ENCODE measurements around the gene CTCF. TPM values are rescaled to one million over a fixed set of nuclear protein-coding genes. Genes with fewer than 3 reads are reported as not detected.

The CTCF gene
- total RNA-seq, 1 donor from 2014 or later, result 43.2 TPM

- H3K27ac ChIP-seq, result no peak overlapping the region
- H3K9me3 ChIP-seq, result no peaks in the 10 kb centered on the region
- H3K4me3 ChIP-seq, result no peak overlapping the region
- no peaks in the 10 kb centered on the region for H3K36me3 ChIP-seq
- TF ChIP-seq POLR2A (IDR thresholded peaks at IDR 0.05) (no peak), POLR2AphosphoS5 (IDR thresholded peaks at IDR 0.05; ENCODE audit: insufficient read depth in 1 of 2, low read depth in 1 of 2) (no peak)
- TF ChIP-seq, protein P1, sequence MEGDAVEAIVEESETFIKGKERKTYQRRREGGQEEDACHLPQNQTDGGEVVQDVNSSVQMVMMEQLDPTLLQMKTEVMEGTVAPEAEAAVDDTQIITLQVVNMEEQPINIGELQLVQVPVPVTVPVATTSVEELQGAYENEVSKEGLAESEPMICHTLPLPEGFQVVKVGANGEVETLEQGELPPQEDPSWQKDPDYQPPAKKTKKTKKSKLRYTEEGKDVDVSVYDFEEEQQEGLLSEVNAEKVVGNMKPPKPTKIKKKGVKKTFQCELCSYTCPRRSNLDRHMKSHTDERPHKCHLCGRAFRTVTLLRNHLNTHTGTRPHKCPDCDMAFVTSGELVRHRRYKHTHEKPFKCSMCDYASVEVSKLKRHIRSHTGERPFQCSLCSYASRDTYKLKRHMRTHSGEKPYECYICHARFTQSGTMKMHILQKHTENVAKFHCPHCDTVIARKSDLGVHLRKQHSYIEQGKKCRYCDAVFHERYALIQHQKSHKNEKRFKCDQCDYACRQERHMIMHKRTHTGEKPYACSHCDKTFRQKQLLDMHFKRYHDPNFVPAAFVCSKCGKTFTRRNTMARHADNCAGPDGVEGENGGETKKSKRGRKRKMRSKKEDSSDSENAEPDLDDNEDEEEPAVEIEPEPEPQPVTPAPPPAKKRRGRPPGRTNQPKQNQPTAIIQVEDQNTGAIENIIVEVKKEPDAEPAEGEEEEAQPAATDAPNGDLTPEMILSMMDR (IDR thresholded peaks at IDR 0.05), result no peak
- DNase-seq (ENCODE audit: extremely low spot score in 2 of 2), result no peak
- no peaks in the 10 kb centered on the region for H3K27me3 ChIP-seq
- intact Hi-C loops (cut with DNase I), result loop anchor here (2.0 kb wide), 1 partner anchor 148 kb away; no protein-coding TSS in a partner anchor
- H3K4me1 ChIP-seq, result peaks cover 47% of the 10 kb centered on the region
Measured at GRCh38 chr16:67668495-67669157, 106.3 kb downstream of the CTCF start.

DNA sequence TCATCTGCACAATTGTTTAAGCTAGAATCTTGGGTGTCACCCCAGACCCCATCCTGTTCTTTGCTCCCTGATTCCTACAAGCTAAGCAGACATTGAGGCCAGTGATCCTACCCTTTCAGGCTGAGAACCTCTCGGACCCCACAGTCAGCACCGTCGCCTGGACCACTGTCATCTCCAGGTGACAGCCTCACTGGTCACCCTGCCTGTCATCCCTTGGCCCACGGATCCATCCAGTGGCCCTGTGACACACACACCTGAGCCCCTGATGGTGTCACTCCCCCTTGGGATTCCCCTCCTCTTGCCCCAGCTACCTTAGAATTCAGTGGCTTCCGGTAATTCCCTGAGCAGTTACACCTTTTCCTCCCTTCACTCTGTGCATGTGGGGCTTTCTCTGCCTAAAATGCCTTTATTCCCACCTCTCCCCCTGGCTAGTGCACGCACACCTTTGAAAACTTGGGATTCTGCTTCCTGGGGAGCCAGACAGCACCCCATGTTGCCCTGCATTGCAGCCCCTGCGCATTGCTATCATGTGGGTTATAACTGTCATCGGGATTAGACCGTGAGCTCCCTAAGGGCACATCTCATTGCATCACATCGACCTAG is 107.3 kb downstream of the CTCF start:
- H3K27me3 ChIP-seq, result no peaks in the 10 kb centered on the region
- H3K4me3 ChIP-seq, result no peak overlapping the region
- no peak overlapping the region for H3K27ac ChIP-seq
- DNase-seq (ENCODE audit: extremely low spot score in 2 of 2), result no peak
- no peaks in the 10 kb centered on the region for H3K36me3 ChIP-seq
- H3K9me3 ChIP-seq, result no peaks in the 10 kb centered on the region
- peaks cover 56% of the 10 kb centered on the region for H3K4me1 ChIP-seq
- TF ChIP-seq POLR2AphosphoS5 (IDR thresholded peaks at IDR 0.05; ENCODE audit: insufficient read depth in 1 of 2, low read depth in 1 of 2), result no peak
- no peak for TF ChIP-seq POLR2A (IDR thresholded peaks at IDR 0.05)
- TF ChIP-seq, protein P1 (IDR thresholded peaks at IDR 0.05), result no peak
- intact Hi-C loops (cut with DNase I), result loop anchor here (2.0 kb wide), 1 partner anchor 149 kb away; no protein-coding TSS in a partner anchor

GRCh38 chr16:67672306-67672705 is 110.0 kb downstream of the CTCF start:
- intact Hi-C loops (cut with DNase I), result no loop called here
- H3K9me3 ChIP-seq, result no peaks in the 10 kb centered on the region
- no peaks in the 10 kb centered on the region for H3K36me3 ChIP-seq
- no peak overlapping the region for H3K4me3 ChIP-seq
- no peaks in the 10 kb centered on the region for H3K27me3 ChIP-seq
- TF ChIP-seq POLR2A (IDR thresholded peaks at IDR 0.05), result no peak
- TF ChIP-seq, protein P1 (IDR thresholded peaks at IDR 0.05), result no peak
- TF ChIP-seq POLR2AphosphoS5 (IDR thresholded peaks at IDR 0.05; ENCODE audit: insufficient read depth in 1 of 2, low read depth in 1 of 2), result no peak
- H3K4me1 ChIP-seq, result peaks cover 55% of the 10 kb centered on the region
- no peak for DNase-seq (ENCODE audit: extremely low spot score in 2 of 2)
- H3K27ac ChIP-seq, result no peak overlapping the region

DNA sequence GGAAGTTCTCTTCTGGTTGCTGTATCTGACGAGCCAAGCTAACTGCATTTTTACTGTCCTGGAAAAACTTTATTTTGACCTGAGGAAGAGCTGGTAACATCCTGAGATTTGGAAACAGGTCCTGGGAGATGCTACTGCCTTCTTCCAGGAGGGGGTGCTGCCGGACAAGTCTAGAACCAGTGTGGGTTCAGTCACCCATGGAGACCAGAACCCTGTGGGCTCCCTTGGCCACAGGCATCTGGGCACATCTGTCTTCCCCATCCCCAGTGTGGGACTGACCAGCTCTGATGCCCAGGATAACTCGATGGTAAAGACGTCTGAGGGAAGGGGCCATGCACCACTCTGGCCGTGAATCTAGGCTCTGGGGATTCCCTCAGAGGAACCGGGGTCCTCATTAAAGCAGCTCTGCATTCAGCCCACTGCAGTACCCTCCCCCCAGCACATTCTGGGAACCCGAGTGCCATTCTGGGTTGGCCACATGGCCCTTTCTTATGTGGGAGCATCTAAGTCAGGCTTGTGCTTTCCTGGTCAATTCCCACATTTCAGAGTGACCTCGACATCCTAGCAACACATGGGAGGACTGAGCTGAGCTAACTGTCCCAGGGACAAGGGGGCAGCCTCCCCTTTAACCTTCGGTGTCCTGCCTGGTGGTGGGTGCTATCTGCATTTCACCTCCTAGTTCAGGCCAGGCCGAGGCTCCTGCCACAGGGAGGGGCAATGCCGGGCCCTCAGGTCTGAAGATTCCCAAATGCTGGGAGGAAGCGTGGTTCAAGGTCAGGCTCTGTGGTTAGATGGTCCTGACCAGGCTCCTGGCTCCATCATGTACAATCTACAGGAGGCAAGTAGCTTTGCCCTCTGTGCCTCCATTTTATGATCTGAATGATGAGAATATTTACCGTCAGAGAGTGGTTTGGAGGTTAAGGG is 110.7 kb downstream of the CTCF start:
- Histone ChIP-seq H3K27me3 (no peaks in the 10 kb centered on the region), H3K9me3 (no peaks in the 10 kb centered on the region), H3K4me3 (no peak overlapping the region), H3K36me3 (no peaks in the 10 kb centered on the region), H3K27ac (peak overlapping the region; percentile 75), H3K4me1 (peaks cover 55% of the 10 kb centered on the region)
- TF ChIP-seq, protein P1 (IDR thresholded peaks at IDR 0.05), result peak; percentile 37 to 58 (median 56)
- TF ChIP-seq POLR2A (IDR thresholded peaks at IDR 0.05) (no peak), POLR2AphosphoS5 (IDR thresholded peaks at IDR 0.05; ENCODE audit: insufficient read depth in 1 of 2, low read depth in 1 of 2) (peak in 1 of 2 donors; percentile 33)
- peak in 1 of 2 donors; percentile 81 for DNase-seq (ENCODE audit: extremely low spot score in 2 of 2)
- intact Hi-C loops (cut with DNase I), result no loop called here
